GM21526 (cell line): ENCODE results near the gene FOXF2.

ENCODE experiments used
- ATAC-seq: cut with Tn5 transposase; IDR thresholded peaks from one replicate; pipeline ENCODE4 v1.9.1; 2021; ENCODE audit warnings: moderate library complexity; ENCODE audit not compliant: unreplicated experiment, low FRiP score

Gene FOXF2

DNA sequence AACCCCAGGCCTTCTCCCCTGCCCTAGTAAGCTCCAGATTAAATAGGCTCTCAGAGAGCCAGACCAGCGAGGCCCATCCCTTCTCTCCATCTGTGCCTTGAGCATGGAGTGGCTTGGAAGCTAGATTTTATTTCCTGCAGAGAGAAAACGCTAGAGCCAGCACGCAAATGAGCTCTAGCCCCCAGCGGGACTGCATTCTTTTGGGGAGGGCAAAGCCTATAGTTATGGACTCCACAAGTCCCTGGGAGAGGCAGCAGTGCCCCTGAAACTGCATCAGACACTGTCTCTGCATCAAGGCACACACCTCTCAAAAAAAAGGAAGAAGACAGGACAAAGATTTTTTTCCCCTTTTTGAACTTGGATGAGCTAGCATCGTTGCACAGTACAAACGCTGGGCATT is 15.8 kb downstream of the FOXF2 start:
- no peak for ATAC-seq

DNA sequence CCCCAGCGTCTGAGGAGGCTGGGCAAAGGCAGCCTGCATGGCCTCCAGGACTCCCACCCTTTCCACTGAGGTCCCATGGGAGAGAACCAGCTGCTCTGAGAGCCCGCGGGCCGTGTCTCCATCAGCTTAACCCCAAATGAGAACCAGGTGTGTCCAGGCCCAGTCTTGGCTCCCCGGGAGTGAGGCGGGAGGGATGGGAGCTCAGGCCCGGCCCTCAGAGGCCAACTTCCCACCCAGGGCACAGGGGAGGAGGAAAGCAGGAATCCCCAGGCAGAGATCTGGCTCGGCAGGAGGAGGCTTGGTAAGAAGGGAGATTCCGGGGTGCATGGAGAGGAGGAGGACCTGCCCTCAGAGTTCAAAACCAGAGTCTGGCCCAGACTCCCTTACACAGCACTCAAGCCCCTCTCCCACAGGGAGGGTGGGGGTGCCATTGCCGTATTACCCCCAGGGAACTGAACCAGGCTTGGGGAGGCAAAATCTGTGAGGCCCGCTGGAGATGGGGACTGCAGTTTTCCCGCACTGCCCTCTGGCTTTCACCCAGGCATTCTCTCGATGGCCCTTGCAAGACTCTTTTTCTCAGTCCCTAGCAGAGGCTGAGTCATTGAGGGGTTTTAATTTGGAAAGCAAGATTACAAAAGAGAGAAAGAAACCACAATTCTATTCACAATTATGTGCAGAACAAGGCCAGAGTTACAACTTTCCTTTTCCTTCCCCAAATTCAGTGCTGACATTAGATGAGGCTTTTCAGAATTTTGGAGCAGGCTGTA is 17.1 kb downstream of the FOXF2 start:
- no peak for ATAC-seq

DNA sequence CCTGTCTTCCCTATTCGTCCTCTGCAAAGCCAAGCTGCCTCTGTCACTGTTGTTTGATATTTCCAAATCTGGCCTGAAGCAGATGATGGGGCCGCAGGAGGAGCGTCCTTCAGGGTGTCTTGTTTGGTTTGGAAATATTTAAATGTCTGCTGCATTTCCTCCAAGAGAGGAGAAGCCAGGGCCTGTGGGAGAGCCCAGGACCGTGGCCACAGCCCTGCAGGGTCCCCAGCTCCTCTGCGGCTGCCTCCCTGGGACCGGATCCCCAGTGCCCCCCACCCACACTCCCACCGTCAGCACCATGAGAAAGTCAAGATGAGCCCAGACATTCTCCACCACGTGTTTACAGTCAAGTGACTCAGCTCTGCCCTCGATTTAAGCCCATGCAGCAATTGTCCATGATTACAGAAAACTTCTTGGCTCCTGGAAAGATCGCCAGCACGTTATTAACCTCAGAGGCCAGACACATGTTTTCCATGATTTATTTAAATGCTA is 18.2 kb downstream of the FOXF2 start:
- ATAC-seq, result no peak

DNA sequence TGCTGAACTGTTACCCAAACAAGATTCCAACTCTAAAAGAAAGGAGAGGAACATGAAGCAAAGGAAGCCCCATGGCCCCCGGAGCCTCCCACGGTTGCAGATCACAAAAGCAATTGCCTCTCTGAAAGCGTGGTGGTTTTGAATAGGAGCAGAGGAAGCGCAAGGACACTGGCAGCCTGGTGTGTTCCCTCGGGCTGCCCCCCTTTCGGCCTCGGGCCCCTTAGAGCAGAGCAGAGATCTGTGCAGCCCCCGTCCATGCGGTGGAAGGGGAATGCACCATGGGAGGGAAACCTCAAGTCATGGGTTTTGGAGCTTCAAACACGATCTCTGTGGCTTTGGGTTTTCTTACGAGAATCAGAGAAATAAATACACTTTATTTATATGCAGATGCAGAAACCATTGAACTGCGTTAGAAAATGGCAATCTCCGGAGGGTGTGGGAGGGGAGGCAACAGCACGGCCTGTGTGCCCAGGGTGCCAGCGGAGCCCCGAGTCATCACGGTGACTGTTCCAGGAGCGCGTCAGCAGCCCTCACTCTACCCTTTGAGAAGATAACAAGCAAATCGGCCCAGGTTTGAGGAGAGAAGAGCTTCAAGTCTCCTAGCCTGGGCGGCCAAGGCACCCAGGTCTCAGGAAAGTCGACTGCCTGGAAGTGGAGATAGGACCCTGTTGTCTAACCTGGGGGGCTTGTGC is 20.5 kb downstream of the FOXF2 start:
- no peak for ATAC-seq

DNA sequence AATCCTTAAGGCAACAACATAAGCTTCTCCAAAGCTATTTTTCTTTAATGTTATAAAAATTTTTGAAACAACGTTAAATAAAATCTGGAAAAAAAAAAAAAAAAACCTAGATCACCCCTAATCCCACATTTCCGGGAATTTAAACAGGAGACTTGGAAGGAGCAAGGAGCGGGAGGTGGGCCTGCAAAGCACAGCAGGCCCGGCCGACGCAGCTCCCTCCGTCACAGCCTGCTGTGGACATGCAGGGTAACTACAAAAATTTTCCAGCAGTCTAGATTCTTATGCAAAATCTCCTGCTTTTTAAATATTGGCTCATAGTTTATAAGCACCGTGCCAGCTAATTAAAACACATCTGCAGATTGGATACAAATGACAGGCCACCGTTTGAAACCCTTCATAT is 23.5 kb downstream of the FOXF2 start:
- no peak for ATAC-seq

DNA sequence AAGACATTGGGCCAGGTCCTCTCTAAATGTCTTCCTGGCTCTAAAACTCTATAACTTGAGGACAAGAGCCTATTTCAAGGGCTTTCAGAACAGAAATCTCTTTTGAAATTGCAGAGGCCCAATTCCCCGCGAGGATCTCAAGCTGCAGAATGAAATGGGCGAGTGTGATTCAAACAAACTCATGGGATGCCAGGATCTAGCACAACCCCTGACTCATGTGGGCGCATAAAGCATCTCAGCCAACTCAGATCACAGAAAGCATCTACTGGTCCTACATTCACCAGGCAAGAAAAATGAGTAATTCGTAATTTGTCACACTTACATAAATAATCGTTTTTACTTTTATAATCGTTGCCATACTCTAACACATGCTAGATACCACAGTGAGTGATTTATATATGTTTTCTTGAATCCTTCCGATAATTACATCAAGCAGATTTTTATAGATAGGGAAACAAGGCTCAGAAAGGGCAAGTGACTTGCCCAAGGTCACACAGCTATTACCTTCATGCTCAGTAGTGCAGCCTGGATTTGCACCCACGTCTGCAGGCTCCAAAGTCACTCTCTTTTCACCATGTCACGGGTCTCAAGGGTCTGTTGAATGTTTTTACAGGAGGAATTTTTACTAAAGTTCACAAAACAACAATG is 26.2 kb downstream of the FOXF2 start:
- no peak for ATAC-seq

DNA sequence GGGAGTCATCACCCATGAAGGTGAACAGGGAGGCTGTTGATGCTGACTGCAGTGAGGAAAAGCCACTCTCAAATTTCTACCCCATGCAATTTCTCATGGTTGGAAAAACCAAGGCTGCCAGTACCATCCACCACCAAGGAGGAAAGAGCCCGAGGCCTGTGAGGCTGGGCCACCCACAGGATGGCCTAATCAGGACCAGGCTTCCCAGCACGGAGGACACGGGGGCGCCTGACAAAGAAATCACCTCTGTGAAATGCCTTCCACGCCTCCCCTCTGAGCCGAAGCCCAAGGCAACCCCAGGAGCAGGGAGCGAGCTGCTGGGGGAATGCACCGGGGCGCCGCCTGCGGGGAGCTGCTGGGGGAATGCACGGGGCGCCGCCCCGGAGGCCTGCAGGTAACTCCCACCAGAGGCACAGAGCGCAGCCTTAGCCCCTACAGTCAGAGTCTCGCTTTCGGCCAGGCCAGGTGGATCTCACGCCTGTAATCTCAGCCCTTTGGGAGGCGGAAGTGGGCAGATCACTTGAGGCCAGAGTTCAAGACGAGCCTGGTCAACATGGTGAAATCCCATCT is 26.9 kb downstream of the FOXF2 start:
- no peak for ATAC-seq

DNA sequence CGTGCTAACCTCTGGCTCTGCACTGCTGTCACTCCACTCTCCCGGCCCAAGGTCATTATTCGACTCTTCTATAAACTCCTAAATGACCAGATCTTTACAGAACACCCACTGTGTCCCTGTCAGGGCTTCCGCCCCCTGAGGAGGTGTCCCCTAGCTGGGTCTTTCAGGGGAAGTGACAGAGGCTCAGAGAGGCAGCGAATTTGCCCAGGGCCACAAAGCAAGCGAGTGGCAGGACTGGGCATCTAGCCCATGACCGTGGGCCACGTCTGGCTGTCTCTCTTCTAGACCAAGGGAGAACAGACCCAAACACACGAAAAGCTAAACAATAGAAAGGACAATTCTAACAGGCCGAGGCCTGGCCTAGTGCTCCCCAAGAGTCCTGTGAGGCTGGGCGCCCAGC is 27.4 kb downstream of the FOXF2 start:
- no peak for ATAC-seq

DNA sequence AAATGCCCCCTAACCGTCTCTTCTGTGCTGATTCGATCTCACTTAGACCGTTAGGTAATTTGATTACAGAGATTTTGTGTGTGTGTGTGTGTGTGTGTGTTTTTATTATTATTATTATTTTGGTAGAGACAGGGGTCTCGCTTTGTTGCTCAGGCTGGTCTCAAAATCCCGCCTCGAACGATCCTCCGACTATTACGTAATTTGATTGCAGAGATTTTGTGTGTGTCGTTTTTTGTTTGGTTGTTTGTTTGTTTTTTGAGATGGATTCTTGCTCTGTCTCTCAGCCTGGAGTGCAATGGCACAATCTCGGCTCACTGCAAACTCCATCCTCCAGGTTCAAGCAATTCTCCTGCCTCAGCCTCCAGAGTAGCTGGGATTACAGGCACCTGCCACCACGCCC is 28.3 kb downstream of the FOXF2 start:
- ATAC-seq, result no peak

DNA sequence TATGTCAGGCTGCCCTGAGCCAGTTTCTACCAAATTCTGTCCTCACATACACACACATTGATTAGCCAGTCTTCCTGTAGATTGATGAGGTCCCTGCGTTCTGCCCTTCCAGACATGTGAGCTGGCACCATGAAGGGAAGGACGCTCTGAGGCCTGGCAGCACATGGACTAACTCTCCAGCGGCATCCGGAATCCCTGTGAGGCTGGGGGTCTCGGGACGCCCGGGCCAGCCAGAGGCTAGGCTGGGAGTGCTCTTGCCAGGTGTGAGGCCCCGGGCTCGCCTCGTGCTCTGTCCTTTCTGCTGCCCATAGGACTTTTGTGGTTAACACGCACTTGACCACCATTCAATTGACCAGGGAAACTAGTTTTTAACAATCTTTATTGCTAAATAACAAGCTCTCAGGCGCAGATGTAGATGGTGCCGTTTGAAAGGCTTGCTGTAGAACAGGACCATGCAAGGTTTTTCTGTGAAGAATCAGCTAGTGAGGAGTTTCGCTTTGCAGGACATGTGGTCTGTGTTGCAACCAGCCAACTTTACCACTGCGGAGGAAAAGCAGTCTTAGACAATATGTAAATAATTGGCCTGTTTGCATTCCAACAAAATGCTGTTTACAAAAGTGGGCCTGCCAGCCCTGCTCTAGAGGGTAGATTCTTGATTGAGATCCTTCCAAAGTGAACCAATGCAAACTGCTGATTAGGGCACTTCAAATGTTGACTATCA is 29.3 kb downstream of the FOXF2 start:
- ATAC-seq, result no peak

DNA sequence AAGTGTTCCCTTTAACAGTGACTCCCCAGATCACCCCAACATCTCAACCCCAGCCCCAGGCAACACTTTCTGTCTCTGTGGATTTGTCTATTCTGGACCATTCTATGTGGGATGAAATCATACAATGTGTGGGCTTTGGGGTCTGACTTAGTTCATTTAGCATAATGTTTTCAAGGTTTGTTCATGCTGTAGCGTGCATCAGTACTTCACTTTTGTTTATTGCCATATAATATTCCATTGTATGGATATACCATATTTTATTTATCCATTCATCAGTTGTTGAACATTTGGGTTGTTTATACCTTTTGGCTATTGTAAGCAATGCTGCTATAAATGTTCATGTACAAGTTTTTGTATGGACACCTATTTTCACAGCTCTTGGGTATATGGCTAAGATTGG is 31.0 kb downstream of the FOXF2 start:
- no peak for ATAC-seq

DNA sequence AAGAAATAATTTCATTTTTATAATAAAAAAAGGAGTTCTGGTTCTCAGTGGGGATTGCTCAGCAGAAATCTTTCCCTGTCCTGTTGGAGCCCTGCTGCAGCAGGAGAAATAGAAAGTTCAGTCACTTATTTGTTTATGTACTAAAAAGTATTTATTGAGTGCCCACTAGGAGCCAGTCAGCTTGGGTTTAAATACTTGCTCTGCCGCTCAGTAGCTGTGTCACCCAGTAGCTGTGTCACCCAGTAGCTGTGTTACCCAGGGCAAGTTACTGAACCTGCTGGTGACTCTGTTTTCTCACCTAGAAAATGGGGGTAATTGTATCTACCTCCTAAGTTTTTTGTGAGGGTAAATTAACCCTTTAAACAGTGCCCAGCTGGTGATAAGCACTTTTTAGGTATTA is 32.9 kb downstream of the FOXF2 start:
- ATAC-seq, result no peak

DNA sequence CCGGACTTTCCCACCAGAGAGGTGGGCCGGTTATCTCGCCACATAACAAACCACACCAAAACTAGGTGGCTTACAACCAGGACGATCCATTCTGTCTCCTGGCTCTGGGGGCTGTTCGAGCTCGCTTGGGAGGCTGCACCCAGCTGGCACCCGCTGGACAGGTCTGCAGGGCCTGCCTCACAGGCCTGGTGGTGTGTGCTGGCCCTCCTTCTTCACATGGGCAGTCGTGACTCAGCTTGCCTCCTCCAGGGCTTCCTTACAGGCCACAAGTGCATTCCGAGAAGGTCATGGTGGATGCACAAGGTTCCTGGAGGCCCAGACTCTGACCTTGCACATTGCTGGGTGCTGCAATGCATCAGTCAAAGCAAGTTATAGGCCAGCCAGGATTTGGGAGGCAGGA is 34.2 kb downstream of the FOXF2 start:
- no peak for ATAC-seq

DNA sequence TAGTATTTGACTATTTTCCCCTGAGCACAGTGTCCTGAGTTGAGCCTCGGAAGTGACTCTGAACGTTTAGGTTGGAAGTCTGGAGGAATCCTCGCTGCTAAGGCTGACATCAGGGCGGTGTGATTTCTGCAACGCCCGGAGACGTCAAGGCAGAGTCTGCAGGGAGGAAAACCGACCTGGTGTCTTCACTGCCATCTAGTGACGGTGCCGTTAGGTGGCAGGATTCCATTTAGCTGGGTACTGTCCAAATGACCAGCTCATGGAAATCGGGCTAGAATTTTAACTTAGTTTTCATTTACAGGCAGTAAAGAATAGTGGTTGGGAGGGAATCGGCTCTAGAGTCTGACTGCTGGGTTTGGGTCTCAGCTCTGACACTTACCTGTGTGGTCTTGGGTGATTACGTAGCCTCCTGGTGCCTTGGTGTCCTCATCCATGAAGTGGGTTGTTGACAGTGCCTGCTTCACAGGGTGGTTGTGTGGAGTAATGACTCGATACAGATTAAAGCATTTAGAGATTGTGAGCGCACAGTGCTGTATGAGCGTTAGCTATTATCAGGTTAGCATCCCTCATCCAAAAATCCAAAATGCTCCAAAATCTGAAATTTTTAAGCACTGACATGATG is 35.0 kb downstream of the FOXF2 start:
- no peak for ATAC-seq

DNA sequence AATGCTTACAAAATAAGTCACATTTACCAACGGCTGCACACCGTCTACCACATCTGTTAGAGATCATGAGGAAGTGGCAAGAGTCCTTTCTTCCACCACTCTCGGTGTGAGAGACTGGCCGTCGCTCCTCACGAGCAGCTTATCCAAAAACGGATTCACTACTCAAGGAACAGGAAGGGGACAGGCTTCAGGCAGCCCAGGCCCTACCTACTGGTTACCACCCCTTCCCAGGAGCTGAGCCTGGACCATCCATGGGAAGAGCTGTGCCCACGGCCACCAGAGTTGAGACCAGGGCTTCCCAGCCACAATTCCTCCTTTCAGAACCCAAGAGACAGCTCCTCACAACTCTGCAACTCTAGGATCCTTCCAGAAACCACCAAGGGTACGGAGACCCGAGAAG is 37.0 kb downstream of the FOXF2 start:
- no peak for ATAC-seq

DNA sequence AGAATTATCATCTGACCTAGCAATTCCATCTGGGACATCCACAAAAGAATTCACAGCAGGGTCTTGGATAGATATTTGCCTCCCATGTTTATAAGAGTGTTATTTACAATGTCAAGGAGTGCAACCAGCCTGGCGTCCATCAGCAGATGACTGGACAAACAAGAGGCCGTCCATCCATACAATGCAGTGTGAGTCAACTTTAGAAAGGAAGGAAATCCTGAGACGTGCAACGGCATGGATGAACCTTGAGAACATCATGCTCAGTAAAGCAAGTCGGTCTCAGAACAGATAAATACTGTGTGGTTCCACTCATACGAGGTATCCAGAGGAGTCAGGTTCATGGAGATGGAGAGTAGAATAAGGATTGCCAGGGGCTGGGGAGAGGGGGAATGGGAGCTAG is 46.4 kb downstream of the FOXF2 start:
- no peak for ATAC-seq

DNA sequence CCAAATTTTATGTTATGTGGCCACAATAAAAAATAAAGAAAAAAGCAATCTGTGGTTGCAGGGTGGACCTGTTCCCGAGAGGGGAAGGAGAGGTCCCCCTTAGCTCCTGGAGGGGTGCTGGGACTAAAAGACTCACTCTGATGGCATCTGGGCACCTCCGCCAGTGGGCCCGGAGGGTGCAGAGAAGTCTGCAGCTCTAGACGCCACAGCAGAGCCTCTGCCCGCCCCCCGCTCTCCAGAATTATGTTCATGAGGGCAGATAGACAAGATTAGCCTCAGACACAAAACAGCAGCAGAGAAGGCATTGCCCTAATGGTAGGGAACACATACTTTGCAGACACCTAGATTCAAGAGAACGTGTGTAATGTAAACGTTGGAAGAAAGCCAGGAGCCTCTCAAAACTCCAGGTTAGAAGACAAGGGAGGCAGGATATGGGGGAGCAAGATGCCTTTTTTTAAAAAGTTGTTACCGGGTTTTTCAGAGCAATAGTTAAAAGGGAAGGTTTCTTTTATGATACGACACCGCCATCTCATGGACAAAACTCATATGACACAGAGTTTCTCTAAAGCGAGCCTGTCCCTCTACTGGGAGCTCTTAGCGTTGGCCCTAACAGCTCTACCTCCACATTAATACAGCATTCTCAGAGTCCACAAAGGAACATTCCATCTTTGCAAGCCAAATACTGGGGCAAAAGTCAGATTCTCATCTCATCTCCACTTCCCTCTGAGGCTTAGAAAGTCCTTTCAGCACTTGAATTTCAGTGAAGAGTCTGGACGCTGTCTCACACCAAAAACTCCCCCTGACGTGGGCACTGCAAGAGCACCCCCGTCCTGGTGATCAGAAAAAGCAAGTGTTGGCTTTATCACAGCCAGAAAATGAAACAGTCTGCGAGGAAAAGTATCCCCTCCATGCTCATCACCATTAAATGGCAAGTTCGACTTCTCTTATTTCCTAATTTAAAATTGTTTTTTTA is 47.2 kb downstream of the FOXF2 start:
- no peak for ATAC-seq

DNA sequence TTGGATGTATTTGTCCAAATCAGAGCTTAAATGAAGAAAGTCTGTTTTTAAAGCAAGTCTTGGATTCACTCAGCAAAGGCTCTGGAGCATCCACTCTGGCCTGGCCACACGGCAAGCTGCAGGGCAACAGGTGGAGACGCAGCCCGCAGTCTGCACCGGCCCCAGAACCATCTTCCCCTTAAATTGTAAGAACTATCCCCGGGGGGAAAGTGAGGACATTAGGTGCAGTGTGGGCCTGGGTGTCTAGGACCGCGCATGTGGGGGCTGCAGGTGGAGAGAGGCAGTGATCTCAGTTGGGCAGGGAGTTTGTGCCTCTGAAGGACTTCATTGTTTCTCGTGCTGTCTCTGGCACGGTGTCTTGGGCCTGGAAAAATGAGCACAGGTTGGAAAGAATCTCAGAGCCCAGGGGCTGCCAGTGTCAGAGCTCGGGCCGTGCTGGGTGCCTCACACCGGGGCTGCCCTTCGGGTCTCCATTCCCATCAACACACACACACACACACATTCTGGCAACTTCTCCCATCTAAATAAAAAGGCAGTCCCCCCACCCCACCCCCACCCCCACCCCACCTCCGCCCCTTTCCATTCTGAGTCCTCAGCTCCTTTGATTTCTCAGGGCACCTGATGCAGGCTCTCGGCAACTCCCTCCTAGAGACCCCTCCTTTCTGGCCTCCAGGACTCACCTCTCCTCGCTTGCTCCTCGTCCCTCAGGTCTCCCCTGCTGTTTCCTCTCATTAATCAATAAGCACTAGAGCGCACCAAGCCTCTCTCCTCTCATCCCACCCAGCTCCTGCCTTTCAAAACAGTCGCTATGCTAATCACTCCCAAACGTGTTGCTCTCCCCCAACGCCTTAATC is 48.4 kb downstream of the FOXF2 start:
- ATAC-seq, result no peak
